Occipital lobe (tissue), 3 donors: ENCODE results near the gene BCKDHA. TPM values are rescaled to one million over a fixed set of nuclear protein-coding genes. Genes with fewer than 3 reads are reported as not detected.
"Not testable (repeated sequence)": the region's sequence is repeated elsewhere in the genome, so short reads cannot be mapped to it uniquely, and the experiment has no call there.

Experiments
- DNase-seq: peaks from one replicate; lab custom pipeline; 2025; lab: John Stamatoyannopoulos, UW
- small RNA-seq: library from RNA; depleted of rRNA; stranded (forward); fragments of <200 nt; gene quantifications from one replicate; pipeline ENCODE3, GENCODE V24; 2014
- total RNA-seq: library from RNA; depleted of rRNA; stranded (reverse); fragments of >200 nt; gene quantifications from one replicate; pipeline ENCODE4 v1.2.3, GENCODE V29; 2014

The BCKDHA gene
- total RNA-seq, 1 donor from 2014 or later = 24.5 TPM

GRCh38 chr19:41443813-41444455, 46.3 kb downstream of the BCKDHA start:
- DNase-seq = no peak

- DNase-seq = no peak
Measured at GRCh38 chr19:41445575-41445974, 48.0 kb downstream of the BCKDHA start.

- DNase-seq = no peak
Measured at GRCh38 chr19:41447732-41448332, 50.2 kb downstream of the BCKDHA start.

GRCh38 chr19:41449079-41449864, 51.7 kb downstream of the BCKDHA start:
- DNase-seq = peak; percentile 17

- DNase-seq = no peak
Measured at GRCh38 chr19:41449865-41450178, 52.2 kb downstream of the BCKDHA start.

- no peak for DNase-seq
Measured at GRCh38 chr19:41452584-41453275, 55.1 kb downstream of the BCKDHA start.

- DNase-seq = no peak
Measured at GRCh38 chr19:41455936-41456335, 58.3 kb downstream of the BCKDHA start.

GRCh38 chr19:41456342-41456918, 58.8 kb downstream of the BCKDHA start:
- DNase-seq = no peak

- DNase-seq = no peak
Measured at GRCh38 chr19:41457241-41457640, 59.6 kb downstream of the BCKDHA start.

- no peak for DNase-seq
Measured at GRCh38 chr19:41462497-41462896, 64.9 kb downstream of the BCKDHA start.

- not testable (repeated sequence) for DNase-seq
Measured at GRCh38 chr19:41463257-41464256, 65.9 kb downstream of the BCKDHA start.

Small RNAs within 50 kb of the gene (small RNA-seq; reads per million reads assigned to genes)
- gene RF00017 = not detected

Other genes with a start within 250 kb of the BCKDHA start
- gene CYP2S1, start 204.6 kb upstream of the BCKDHA start, total RNA-seq = 1.4 TPM
- 9.2 TPM for gene AXL, start 178.6 kb upstream of the BCKDHA start, total RNA-seq
- 64.7 TPM for gene HNRNPUL1, start 133.4 kb upstream of the BCKDHA start, total RNA-seq
- 6.4 TPM for gene CCDC97, start 87.6 kb upstream of the BCKDHA start, total RNA-seq
- 0.94 TPM for gene TGFB1, start 43.9 kb upstream of the BCKDHA start, total RNA-seq
- gene B9D2, start 33.7 kb upstream of the BCKDHA start, total RNA-seq = 5.3 TPM
- 9.4 TPM for gene TMEM91, start 21.3 kb upstream of the BCKDHA start, total RNA-seq
- gene EXOSC5, start 459 bp upstream of the BCKDHA start, total RNA-seq = 14.8 TPM
- gene B3GNT8, start 29.6 kb downstream of the BCKDHA start, total RNA-seq = 0.16 TPM
- gene DMAC2, start 42.1 kb downstream of the BCKDHA start, total RNA-seq = 14.5 TPM
- not detected for gene ERICH4, start 45.3 kb downstream of the BCKDHA start, total RNA-seq
- 1.6 TPM for gene CEACAM21, start 178.3 kb downstream of the BCKDHA start, total RNA-seq
- not detected for gene CEACAM4, start 229.3 kb downstream of the BCKDHA start, total RNA-seq